Keratinocyte (primary cell): ENCODE measurements around the gene JAZF1. TPM values are rescaled to one million over a fixed set of nuclear protein-coding genes. Genes with fewer than 3 reads are reported as not detected.

ENCODE experiments used
- DNase-seq: peaks from one replicate; pipeline ENCODE4 v3.0.0-alpha.2; 2011; ENCODE audit warnings: low read depth, missing footprints, low spot score
- FAIRE-seq: peaks from 2 replicates; lab custom pipeline; 2011; peaks lifted over from hg19 to GRCh38; lab: Jason Lieb, UNC
- H2AFZ ChIP-seq: 2 replicates; pipeline ENCODE4 v1.6.0; 2012; ENCODE audit warnings: low read length, control low read depth, inconsistent platforms; ENCODE audit not compliant: control insufficient read depth
- H3K27ac ChIP-seq: 2 replicates; pipeline ENCODE4 v1.5.1; 2011; ENCODE audit warnings: low read length; ENCODE audit not compliant: control insufficient read depth, insufficient read depth
- H3K27me3 ChIP-seq: 3 replicates; pipeline ENCODE4 v1.6.0; 2011; ENCODE audit warnings: low read length; ENCODE audit not compliant: control insufficient read depth, insufficient read depth; ENCODE audit errors: extremely low read depth
- H3K36me3 ChIP-seq, 2 experiments: 2 replicates in 1 of 2; 3 replicates in 1 of 2; pipeline ENCODE4 v1.5.1; 2011; ENCODE audit warnings: low read length in 2 of 2, mild to moderate bottlenecking in 1 of 2; ENCODE audit not compliant: control insufficient read depth in 2 of 2, insufficient read depth in 2 of 2; ENCODE audit errors: extremely low read depth in 1 of 2
- H3K4me1 ChIP-seq: 3 replicates; pipeline ENCODE4 v1.5.1; 2011; ENCODE audit warnings: low read length; ENCODE audit not compliant: control insufficient read depth, insufficient read depth; ENCODE audit errors: extremely low read depth
- H3K4me2 ChIP-seq: 3 replicates; pipeline ENCODE4 v1.6.0; 2011; ENCODE audit warnings: low read depth, low read length; ENCODE audit not compliant: control insufficient read depth, insufficient read depth; ENCODE audit errors: extremely low read depth
- H3K4me3 ChIP-seq, 3 experiments: fragments of 200-600 bp in 1 of 3; sonication (generic) in 1 of 3; 2 replicates in 2 of 3; 3 replicates in 1 of 3; pipeline ENCODE4 v1.5.1; 2011 to 2016; ENCODE audit warnings: low read length in 3 of 3, mild to moderate bottlenecking in 3 of 3, control low read depth in 2 of 3, inconsistent platforms in 1 of 3, low read depth in 1 of 3, mixed read lengths in 1 of 3, mixed run types in 1 of 3, moderate library complexity in 1 of 3; ENCODE audit not compliant: control insufficient read depth in 2 of 3, insufficient read depth in 2 of 3; ENCODE audit errors: extremely low read depth in 1 of 3
- H3K79me2 ChIP-seq: 2 replicates; pipeline ENCODE4 v1.6.0; 2012; ENCODE audit warnings: low read length; ENCODE audit not compliant: control insufficient read depth, insufficient read depth
- H3K9ac ChIP-seq: 3 replicates; pipeline ENCODE4 v1.6.0; 2011; ENCODE audit warnings: low read length; ENCODE audit not compliant: control insufficient read depth, insufficient read depth; ENCODE audit errors: extremely low read depth
- H3K9me1 ChIP-seq: 3 replicates; pipeline ENCODE4 v1.6.0; 2011; ENCODE audit warnings: low read length; ENCODE audit not compliant: control insufficient read depth, insufficient read depth; ENCODE audit errors: extremely low read depth
- H3K9me3 ChIP-seq: 2 replicates; pipeline ENCODE4 v1.5.1; 2012; ENCODE audit warnings: low read depth, low read length; ENCODE audit not compliant: control insufficient read depth
- H4K20me1 ChIP-seq: 3 replicates; pipeline ENCODE4 v1.6.0; 2011; ENCODE audit warnings: low read length; ENCODE audit not compliant: control insufficient read depth, insufficient read depth; ENCODE audit errors: extremely low read depth
- CTCF ChIP-seq, 3 experiments: IDR thresholded peaks in 1 of 3; conservative IDR thresholded peaks in 1 of 3; optimal IDR thresholded peaks in 1 of 3; 2 replicates in 2 of 3; 3 replicates in 1 of 3; pipeline versions ENCODE3 to v1.5.1; 2011; ENCODE audit warnings: low read length in 3 of 3, mild to moderate bottlenecking in 3 of 3, moderate library complexity in 2 of 3, control low read depth in 1 of 3, inconsistent platforms in 1 of 3; ENCODE audit not compliant: insufficient read depth in 2 of 3; ENCODE audit errors: extremely low read depth in 1 of 3
- EZH2 ChIP-seq: IDR thresholded peaks from one replicate; pipeline ENCODE4 v1.6.1; 2012; ENCODE audit warnings: inconsistent platforms, mild to moderate bottlenecking, low read length, moderate library complexity
- dilution Hi-C: fragments of 300-500 bp; cut with MboI; formaldehyde crosslinking; loops from one replicate; pipeline ENCODE4 v1.7.0; 2020; ENCODE audit warnings: low sequenced_read_pairs; ENCODE audit not compliant: extremely low pct_ligation_motif_present
- polyA plus RNA-seq, 5 experiments: library from polyadenylated mRNA; depleted of rRNA in 3 of 5; stranded (reverse) in 3 of 5; stranded (forward) in 1 of 5; unstranded in 1 of 5; fragments of >200 nt; gene quantifications; 1 replicate in 1 of 5; 2 replicates in 3 of 5; 3 replicates in 1 of 5; pipeline versions ENCODE4 v1.2.1 to v1.2.3, GENCODE V29; 2011 to 2012; ENCODE audit warnings: missing spikeins in 2 of 5, low read depth in 1 of 5, low replicate concordance in 1 of 5

JAZF1 gene
- polyA plus RNA-seq, 1 donor (not counting 4 experiments of a cell fraction or from before 2014, with no cell fraction given) = 2.5 TPM

GRCh38 chr7:27871866-27872265 is 308.7 kb downstream of the JAZF1 start:
- H3K4me1 ChIP-seq = no peaks in the 10 kb centered on the region
- no peak overlapping the region for H3K9ac ChIP-seq
- H3K9me3 ChIP-seq = no peaks in the 10 kb centered on the region
- H3K4me2 ChIP-seq = no peak overlapping the region
- H3K4me3 ChIP-seq = no peak overlapping the region
- no peak overlapping the region for H3K27ac ChIP-seq
- H3K36me3 ChIP-seq = no peaks in the 10 kb centered on the region
- DNase-seq = no peak
- no peak for FAIRE-seq
- no peaks in the 10 kb centered on the region for H3K79me2 ChIP-seq
- H3K27me3 ChIP-seq = no peaks in the 10 kb centered on the region
- TF ChIP-seq EZH2 = no peak
- no peak for TF ChIP-seq CTCF (optimal IDR thresholded peaks at IDR 0.05 in 1 of 3, IDR thresholded peaks at IDR 0.05 in 1 of 3, conservative IDR thresholded peaks at IDR 0.05 in 1 of 3; ENCODE audit: extremely low read depth in 1 of 3, insufficient read depth in 2 of 3, low read length in 3 of 3)
- H4K20me1 ChIP-seq = no peaks in the 10 kb centered on the region
- dilution Hi-C loops = no loop called here
- H3K9me1 ChIP-seq = no peaks in the 10 kb centered on the region
- no peak overlapping the region for H2AFZ ChIP-seq

- no peak for TF ChIP-seq CTCF (optimal IDR thresholded peaks at IDR 0.05 in 1 of 3, IDR thresholded peaks at IDR 0.05 in 1 of 3, conservative IDR thresholded peaks at IDR 0.05 in 1 of 3; ENCODE audit: extremely low read depth in 1 of 3, insufficient read depth in 2 of 3, low read length in 3 of 3)
- TF ChIP-seq EZH2 = no peak
- H2AFZ ChIP-seq = no peak overlapping the region
- no peaks in the 10 kb centered on the region for H3K36me3 ChIP-seq
- H3K4me2 ChIP-seq = no peak overlapping the region
- no peaks in the 10 kb centered on the region for H4K20me1 ChIP-seq
- no peaks in the 10 kb centered on the region for H3K9me3 ChIP-seq
- no peaks in the 10 kb centered on the region for H3K9me1 ChIP-seq
- no peaks in the 10 kb centered on the region for H3K4me1 ChIP-seq
- no peak overlapping the region for H3K9ac ChIP-seq
- H3K27me3 ChIP-seq = no peaks in the 10 kb centered on the region
- H3K4me3 ChIP-seq = no peak overlapping the region
- dilution Hi-C loops = no loop called here
- FAIRE-seq (no peak), DNase-seq (no peak)
- H3K79me2 ChIP-seq = no peaks in the 10 kb centered on the region
- no peak overlapping the region for H3K27ac ChIP-seq
Observed at GRCh38 chr7:27871086-27871485, 309.5 kb downstream of the JAZF1 start.
